Measurements from ENCODE around the gene ZFHX2. TPM values are rescaled to one million over a fixed set of nuclear protein-coding genes. Genes with fewer than 3 reads are reported as not detected.
"Not testable (repeated sequence)": the region's sequence is repeated elsewhere in the genome, so short reads cannot be mapped to it uniquely, and the experiment has no call there.

ZFHX2 gene
- total and polyA plus RNA-seq, 2 of the 13 experiments (the other 11 are each of a cell fraction or from before 2014, with no cell fraction given), result 0.17 to 0.44 TPM

GRCh38 chr14:23583761-23584526 is 32.4 kb upstream of the ZFHX2 start (continued):
- TF ChIP-seq ZBTB25 (CRISPR knock-in tag; IDR thresholded peaks at IDR 0.05), result peak; percentile 48; the same call in 1 of the 2 replicates
- TF ChIP-seq, protein P1, sequence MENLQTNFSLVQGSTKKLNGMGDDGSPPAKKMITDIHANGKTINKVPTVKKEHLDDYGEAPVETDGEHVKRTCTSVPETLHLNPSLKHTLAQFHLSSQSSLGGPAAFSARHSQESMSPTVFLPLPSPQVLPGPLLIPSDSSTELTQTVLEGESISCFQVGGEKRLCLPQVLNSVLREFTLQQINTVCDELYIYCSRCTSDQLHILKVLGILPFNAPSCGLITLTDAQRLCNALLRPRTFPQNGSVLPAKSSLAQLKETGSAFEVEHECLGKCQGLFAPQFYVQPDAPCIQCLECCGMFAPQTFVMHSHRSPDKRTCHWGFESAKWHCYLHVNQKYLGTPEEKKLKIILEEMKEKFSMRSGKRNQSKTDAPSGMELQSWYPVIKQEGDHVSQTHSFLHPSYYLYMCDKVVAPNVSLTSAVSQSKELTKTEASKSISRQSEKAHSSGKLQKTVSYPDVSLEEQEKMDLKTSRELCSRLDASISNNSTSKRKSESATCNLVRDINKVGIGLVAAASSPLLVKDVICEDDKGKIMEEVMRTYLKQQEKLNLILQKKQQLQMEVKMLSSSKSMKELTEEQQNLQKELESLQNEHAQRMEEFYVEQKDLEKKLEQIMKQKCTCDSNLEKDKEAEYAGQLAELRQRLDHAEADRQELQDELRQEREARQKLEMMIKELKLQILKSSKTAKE (CRISPR knock-in tag; IDR thresholded peaks at IDR 0.05; ENCODE audit: borderline replicate concordance), result 0 out of 2 replicates have a peak, but pooled peaks have one; percentile 21
- TF ChIP-seq ZNF558 (CRISPR knock-in tag; IDR thresholded peaks at IDR 0.05; ENCODE audit: borderline replicate concordance), result peak; percentile 88
- TF ChIP-seq ZNF138 (CRISPR knock-in tag; IDR thresholded peaks at IDR 0.05; ENCODE audit: low read depth), result peak; percentile 24; the same call in 1 of the 2 replicates
- TF ChIP-seq KDM4B (CRISPR knock-in tag; IDR thresholded peaks at IDR 0.05), result peak; percentile 95; the same call in 1 of the 2 replicates
- TF ChIP-seq TBX3 (IDR thresholded peaks at IDR 0.05; ENCODE audit: borderline replicate concordance), result peak; percentile 44; the same call in 1 of the 2 replicates
- peak; percentile 45 for TF ChIP-seq YY1 (IDR thresholded peaks at IDR 0.05; ENCODE audit: insufficient read depth, insufficient replicate concordance, low read depth, low read length)
- not testable (repeated sequence) for TF ChIP-seq MAZ (IDR thresholded peaks at IDR 0.05; ENCODE audit: borderline replicate concordance, low read depth, low read length)
- peak; percentile 10; the same call in 1 of the 2 replicates for TF ChIP-seq MAZ (CRISPR knock-in tag; IDR thresholded peaks at IDR 0.05; ENCODE audit: low read depth)
- peak; percentile 83; the same call in 1 of the 2 replicates for TF ChIP-seq JDP2 (CRISPR knock-in tag; IDR thresholded peaks at IDR 0.05; ENCODE audit: borderline replicate concordance)
- peak; percentile 71; the same call in 1 of the 2 replicates for TF ChIP-seq GATAD2A (CRISPR knock-in tag; IDR thresholded peaks at IDR 0.05)
- TF ChIP-seq RXRB (CRISPR knock-in tag; IDR thresholded peaks at IDR 0.05; ENCODE audit: borderline replicate concordance), result peak; percentile 69
- TF ChIP-seq MIER3 (CRISPR knock-in tag; IDR thresholded peaks at IDR 0.05; ENCODE audit: borderline replicate concordance), result peak; percentile 83; the same call in 1 of the 2 replicates
- TF ChIP-seq POLR2AphosphoS2 (IDR thresholded peaks at IDR 0.05; ENCODE audit: low read depth, low read length), result peak; percentile 97
- TF ChIP-seq, protein P2, sequence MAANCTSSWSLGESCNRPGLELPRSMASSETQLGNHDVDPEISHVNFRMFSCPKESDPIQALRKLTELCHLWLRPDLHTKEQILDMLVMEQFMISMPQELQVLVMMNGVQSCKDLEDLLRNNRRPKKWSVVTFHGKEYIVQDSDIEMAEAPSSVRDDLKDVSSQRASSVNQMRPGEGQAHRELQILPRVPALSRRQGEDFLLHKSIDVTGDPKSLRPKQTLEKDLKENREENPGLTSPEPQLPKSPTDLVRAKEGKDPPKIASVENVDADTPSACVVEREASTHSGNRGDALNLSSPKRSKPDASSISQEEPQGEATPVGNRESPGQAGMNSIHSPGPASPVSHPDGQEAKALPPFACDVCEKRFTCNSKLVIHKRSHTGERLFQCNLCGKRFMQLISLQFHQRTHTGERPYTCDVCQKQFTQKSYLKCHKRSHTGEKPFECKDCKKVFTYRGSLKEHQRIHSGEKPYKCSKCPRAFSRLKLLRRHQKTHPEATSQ (CRISPR knock-in tag; IDR thresholded peaks at IDR 0.05; ENCODE audit: borderline replicate concordance), result peak; percentile 94
- TF ChIP-seq TERF1 (CRISPR knock-in tag; IDR thresholded peaks at IDR 0.05), result peak; percentile 91; the same call in 1 of the 2 replicates

Data from HepG2 (cell line).